Effector memory CD8-positive, alpha-beta T cell (primary cell): ENCODE data around the gene BOC.

Source experiments
- ATAC-seq: fragments of 150-1000 bp; cut with Tn5 transposase; replicated peaks from 2 replicates; pipeline ENCODE4 v1.10.0; 2021; ENCODE audit warnings: mild to moderate bottlenecking, moderate library complexity
- DNase-seq, 3 experiments: peaks; one replicate each; pipeline ENCODE4 v3.0.0; 2021
- H3K27ac Mint-ChIP-seq, 2 donors: one replicate each; pipeline ENCODE4 v1.8.0; 2022; ENCODE audit warnings: mild to moderate bottlenecking in 2 of 2, mixed read lengths in 2 of 2, moderate library complexity in 2 of 2
- H3K27me3 Mint-ChIP-seq, 2 donors: one replicate each; pipeline ENCODE4 v1.8.0; 2022; ENCODE audit warnings: mixed read lengths in 2 of 2
- H3K36me3 Mint-ChIP-seq: one replicate; pipeline ENCODE4 v1.8.0; 2022; ENCODE audit warnings: mild to moderate bottlenecking, moderate library complexity, mixed read lengths; ENCODE audit not compliant: insufficient read depth
- H3K4me1 Mint-ChIP-seq, 2 donors: one replicate each; pipeline ENCODE4 v1.8.0; 2022; ENCODE audit warnings: low read depth in 2 of 2, mixed read lengths in 2 of 2
- H3K4me3 Mint-ChIP-seq, 2 donors: one replicate each; pipeline ENCODE4 v1.8.0; 2022; ENCODE audit warnings: mild to moderate bottlenecking in 2 of 2, mixed read lengths in 2 of 2, moderate library complexity in 2 of 2
- H3K9me3 Mint-ChIP-seq, 2 donors: one replicate each; pipeline ENCODE4 v1.8.0; 2022; ENCODE audit warnings: mixed read lengths in 2 of 2

Gene BOC

DNA sequence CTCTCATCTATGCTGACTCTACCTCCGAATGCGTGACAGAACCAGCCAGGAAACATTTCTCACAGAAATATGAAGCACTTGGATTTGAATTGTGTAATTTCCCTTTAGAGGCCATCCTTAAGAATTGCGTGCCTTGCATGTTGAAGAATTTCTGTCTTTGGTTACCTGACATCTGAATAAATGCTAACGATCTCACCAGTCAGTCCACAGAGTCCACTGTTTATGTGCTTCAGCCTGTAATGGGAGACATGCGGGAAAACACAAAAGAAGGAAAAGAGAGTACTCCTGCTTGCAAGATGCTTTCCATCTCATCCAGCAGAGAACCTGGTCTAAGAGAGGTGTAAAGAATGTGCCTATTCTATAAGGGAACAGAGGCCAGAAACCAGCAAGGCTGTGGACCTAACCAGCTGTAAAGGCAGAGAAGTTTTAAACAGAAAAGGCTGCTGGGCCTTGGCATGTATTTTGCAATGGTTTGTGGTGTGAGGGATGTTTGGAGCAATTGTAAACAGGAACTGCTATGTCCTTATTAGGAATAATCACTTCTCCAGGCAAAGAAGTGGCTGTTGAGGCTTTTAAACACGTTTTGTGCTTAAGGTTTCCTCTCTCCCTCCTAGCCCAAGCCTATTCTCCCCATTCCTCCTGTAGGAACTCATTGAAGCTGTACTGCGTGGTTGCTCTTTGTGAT lies 36.4 kb upstream of the BOC start:
- no peaks in the 10 kb centered on the region for H3K36me3 Mint-ChIP-seq

DNA sequence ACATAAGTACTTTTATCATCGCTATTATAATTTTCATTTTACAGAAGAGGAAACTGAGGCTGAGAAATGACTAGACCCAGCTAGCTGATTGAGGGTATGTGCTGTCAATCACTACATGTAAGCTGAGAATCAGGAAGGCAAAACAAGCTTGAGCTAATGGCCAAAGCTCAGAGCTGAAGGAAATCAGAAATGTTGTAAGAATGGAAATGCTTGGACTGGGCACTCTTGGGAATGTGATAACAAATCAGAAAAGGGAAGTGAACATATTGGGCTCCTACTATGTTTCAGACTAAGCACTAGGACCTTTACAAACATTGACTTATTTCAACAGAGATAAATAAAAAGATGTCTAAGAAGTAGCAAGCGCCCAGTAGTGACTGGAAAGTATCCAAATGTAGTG lies 33.8 kb upstream of the BOC start:
- Mint-ChIP-seq H3K9me3 (no peaks in the 10 kb centered on the region), H3K27ac (no peak overlapping the region), H3K4me3 (no peak overlapping the region), H3K36me3 (no peaks in the 10 kb centered on the region), H3K27me3 (peaks cover under 1 to 7% of the 10 kb centered on the region in 2 donors), H3K4me1 (no peaks in the 10 kb centered on the region)
- no peak for ATAC-seq
- DNase-seq, result no peak

More for the DNA sequence above, 36.4 kb upstream of the BOC start:
- Mint-ChIP-seq H3K9me3 (no peaks in the 10 kb centered on the region), H3K4me1 (no peaks in the 10 kb centered on the region), H3K4me3 (no peak overlapping the region), H3K27me3 (peaks cover 7 to 10% of the 10 kb centered on the region in 2 donors), H3K27ac (no peak overlapping the region)
- ATAC-seq (no peak), DNase-seq (no peak)

DNA sequence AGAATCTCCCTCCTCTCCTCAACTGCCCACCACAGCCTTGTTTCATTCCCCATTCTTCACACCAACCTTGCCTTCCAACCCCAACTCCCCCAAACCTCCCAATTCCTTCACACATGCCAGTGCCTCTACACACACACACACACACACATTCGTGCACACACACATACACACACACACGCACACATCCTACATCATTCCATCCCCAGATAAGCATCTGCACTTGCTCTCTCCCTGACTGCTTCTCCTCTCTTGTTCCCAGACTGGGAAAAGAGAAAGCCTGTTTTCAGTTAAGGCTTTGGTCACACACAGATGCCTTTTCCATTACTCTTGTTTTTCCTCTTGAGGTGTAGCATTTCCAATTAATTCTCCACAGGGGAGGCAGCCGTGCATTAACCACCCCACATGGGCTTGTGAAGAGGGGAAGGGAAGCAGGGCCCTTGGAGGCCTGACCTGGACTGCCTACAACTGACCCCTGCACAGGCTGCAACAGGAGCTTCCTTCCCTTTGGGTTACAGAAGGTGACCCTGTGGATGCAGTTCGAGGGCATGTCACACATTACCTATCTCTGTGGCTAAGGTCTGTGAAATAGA lies 32.0 kb upstream of the BOC start:
- Mint-ChIP-seq H3K9me3 (no peaks in the 10 kb centered on the region), H3K4me3 (no peak overlapping the region), H3K27ac (no peak overlapping the region), H3K27me3 (peaks cover 0 to 16% of the 10 kb centered on the region in 2 donors), H3K4me1 (no peaks in the 10 kb centered on the region), H3K36me3 (no peaks in the 10 kb centered on the region)
- ATAC-seq (no peak), DNase-seq (no peak)

DNA sequence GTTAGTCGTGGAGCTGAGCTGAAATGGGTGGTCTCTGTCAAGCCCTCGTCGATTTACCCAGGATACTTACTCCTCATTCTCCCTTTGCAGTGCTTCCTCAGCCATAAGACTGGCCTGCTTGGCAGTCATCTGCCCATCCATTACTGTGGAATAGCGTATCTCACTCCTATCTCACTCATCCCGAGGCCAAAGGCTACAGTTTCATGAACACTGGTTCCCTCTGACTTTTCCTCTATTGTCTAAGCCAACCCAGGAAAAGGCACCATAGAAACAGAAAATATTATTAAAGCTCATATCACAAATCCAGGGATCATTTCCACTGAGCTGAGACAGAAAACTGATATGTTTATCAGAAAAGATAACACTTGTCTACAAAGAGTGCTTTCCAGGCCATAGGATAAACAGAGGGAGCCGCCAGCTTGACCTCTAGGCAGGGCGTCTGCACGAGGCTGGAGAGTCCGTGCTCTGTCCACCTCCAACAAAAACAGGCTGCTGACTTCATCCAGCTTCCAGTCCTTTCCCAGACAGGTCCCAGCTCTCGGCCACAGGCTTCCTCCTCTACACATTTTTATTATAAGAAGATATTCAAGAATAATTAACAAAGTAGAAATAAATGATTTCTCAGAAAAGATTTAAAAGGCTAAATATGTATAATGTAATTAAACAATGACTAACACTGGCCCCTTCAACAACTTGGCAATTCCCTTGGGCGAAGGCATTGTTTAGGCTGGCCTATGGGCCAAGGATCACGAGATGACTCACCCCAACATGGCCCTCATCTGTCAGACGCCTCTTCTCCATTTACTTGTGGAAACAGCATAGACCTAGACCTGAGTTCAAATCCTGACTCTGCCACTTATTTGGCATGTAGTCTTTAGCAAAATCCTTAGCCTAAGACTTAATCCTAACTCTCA lies 27.4 kb upstream of the BOC start:
- Mint-ChIP-seq H3K4me3 (no peak overlapping the region), H3K27me3 (peaks cover 11 to 27% of the 10 kb centered on the region in 2 donors), H3K36me3 (no peaks in the 10 kb centered on the region), H3K27ac (no peak overlapping the region), H3K4me1 (no peaks in the 10 kb centered on the region), H3K9me3 (no peaks in the 10 kb centered on the region)
- DNase-seq (no peak), ATAC-seq (no peak)

DNA sequence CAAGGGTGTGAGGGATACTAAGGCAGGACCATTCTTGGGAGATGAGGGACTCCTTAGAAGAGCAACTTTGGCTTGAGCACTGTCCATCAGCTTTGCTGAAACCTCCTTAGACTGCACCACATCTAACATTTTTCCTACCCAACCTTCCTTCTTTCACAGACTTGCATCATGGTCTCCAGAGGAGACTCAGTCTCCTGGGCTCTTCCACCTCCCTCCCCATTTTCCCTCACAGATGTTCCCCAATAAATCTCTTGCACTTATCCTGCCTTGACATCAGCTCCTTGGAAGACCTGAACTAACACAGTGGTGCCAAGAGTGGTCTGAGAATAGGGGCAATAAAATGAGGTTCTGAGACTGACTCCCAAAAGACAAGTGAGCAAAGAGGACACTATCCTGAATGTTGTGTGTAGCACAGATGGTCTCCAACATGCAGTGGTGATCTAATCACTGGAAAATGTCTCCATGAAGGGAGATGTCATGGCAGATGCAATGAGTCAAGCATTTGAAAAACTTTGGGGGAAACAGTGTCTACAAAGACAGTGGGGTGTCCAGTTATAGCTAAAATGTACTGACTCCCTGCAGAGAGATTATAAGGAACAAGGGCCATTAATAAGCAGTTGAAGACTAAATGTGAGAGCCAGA lies 26.0 kb upstream of the BOC start:
- Mint-ChIP-seq H3K4me1 (no peaks in the 10 kb centered on the region), H3K27me3 (peaks cover 11 to 27% of the 10 kb centered on the region in 2 donors), H3K27ac (no peak overlapping the region), H3K9me3 (no peaks in the 10 kb centered on the region), H3K36me3 (no peaks in the 10 kb centered on the region), H3K4me3 (no peak overlapping the region)
- ATAC-seq, result no peak
- DNase-seq, result no peak

DNA sequence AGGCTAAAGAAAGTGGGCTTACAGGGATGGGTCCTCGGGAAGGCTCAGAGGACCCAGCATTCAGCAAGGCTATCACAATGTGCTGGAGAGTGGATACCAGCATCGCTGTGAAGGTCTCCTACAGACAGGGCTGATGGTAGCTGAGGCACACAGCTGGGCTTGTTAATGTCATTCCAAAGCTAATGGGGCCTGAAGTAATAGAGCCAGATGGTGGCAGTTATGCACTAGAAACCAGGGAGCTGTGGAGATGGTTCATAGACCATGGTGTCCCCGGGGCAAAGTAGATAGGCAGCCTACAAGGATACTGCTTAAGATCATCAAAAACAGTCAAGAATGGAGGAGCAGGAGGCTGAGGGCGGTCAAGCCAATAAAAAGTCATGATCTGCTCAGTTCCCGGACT lies 24.8 kb upstream of the BOC start:
- H3K27ac Mint-ChIP-seq, result no peak overlapping the region
- no peaks in the 10 kb centered on the region for H3K36me3 Mint-ChIP-seq
- H3K27me3 Mint-ChIP-seq, result peaks cover 11 to 27% of the 10 kb centered on the region in 2 donors
- DNase-seq (no peak), ATAC-seq (no peak)
- H3K4me3 Mint-ChIP-seq, result no peak overlapping the region
- H3K9me3 Mint-ChIP-seq, result no peaks in the 10 kb centered on the region
- H3K4me1 Mint-ChIP-seq, result no peaks in the 10 kb centered on the region

DNA sequence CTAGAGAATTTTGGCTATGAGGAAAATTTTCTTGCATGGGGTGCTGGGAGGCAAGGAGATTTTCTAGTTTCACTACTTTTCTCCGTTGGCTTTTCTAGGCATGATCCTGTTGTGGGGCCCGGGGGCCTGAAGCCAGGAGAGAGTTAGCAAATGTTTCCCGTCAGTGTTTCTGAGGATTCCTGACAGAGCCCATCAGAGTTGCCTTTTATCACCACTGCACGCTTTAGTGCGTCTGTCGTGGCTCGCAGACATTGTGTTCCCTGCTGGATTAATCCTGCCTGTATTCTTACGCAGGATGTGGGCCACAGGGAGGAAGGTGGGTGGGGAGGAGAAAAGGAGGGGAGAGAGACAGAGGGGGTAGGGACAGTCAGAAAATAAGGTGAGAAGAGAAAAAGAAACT lies 18.1 kb upstream of the BOC start:
- no peak overlapping the region for H3K4me3 Mint-ChIP-seq
- DNase-seq, result no peak
- no peaks in the 10 kb centered on the region for H3K9me3 Mint-ChIP-seq
- H3K36me3 Mint-ChIP-seq, result no peaks in the 10 kb centered on the region
- H3K27me3 Mint-ChIP-seq, result peaks cover 0 to 5% of the 10 kb centered on the region in 2 donors
- ATAC-seq, result no peak
- H3K4me1 Mint-ChIP-seq, result no peaks in the 10 kb centered on the region
- no peak overlapping the region for H3K27ac Mint-ChIP-seq

DNA sequence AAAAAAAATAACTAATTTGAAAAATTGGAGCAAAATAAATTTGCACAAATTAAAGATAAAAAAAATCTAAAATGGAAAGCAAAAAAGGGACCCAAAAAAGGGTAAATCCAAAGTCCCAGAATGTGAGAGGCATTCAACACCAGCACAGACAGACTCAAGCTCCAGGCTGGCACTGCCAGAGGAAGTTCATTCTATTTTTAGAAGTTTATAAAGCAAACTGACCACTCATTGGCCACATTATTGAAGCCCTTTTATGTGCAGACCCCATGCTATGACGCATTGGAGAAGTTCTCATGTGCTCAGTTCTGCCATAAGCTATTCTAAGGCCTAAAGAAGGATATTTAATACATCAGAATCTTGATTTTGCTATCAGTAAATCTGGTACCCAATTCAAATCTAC lies 17.6 kb upstream of the BOC start:
- DNase-seq (no peak), ATAC-seq (no peak)
- no peaks in the 10 kb centered on the region for H3K4me1 Mint-ChIP-seq
- H3K4me3 Mint-ChIP-seq, result no peak overlapping the region
- H3K27ac Mint-ChIP-seq, result no peak overlapping the region
- H3K9me3 Mint-ChIP-seq, result no peaks in the 10 kb centered on the region
- no peaks in the 10 kb centered on the region for H3K36me3 Mint-ChIP-seq
- peaks cover 3 to 8% of the 10 kb centered on the region in 2 donors for H3K27me3 Mint-ChIP-seq

DNA sequence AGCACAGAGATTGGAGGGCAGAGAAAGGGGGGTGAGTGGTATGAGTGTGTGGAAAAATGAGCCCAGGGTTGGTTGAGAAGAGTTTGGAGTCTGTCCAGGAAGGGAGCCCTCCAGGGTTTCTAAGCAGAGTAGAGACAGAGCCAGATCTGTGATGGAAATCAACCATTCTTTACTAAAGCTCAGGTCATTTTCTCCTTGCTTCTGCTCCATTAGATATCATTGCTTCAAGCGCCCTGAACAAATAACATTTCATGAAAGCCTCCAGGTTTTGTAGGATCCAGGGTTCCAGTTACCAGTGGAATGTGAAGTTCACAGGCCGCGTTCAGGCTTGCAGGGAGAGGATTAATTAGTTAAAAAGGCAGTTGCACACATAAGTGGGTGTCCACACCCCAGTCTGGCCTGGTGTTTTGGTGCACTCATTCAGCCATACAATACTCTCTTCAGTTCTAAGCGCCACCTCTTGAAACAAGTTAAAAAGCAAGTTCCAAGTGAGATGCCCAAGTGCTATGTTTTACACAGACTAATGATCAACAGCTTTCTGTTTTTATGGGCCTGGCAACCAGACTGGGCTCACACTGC lies 16.4 kb upstream of the BOC start:
- Mint-ChIP-seq H3K4me1 (no peaks in the 10 kb centered on the region), H3K27ac (no peak overlapping the region), H3K9me3 (no peaks in the 10 kb centered on the region), H3K36me3 (no peaks in the 10 kb centered on the region), H3K4me3 (no peak overlapping the region), H3K27me3 (peaks cover 15 to 19% of the 10 kb centered on the region in 2 donors)
- DNase-seq, result no peak
- ATAC-seq, result no peak

DNA sequence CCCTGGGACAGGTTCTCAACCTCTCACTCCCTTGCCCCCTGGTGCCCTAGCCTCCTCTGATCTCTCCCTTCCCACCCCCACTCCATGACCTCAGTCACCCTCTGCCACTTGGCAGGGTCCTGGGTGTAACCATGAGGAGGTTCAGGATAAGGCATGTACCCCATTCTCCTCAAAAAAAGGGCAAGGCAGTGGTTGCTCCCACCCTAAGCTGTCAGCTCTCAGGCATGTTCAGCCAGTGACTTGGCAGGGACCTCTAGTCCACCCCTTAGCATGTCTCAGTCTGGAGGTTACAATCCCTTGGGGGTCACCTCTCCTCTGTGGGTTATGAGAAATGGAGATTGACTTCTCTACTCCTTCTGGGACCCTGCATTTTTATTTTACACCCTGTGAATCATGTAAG lies 11.0 kb upstream of the BOC start:
- no peaks in the 10 kb centered on the region for H3K4me1 Mint-ChIP-seq
- peaks cover 41 to 46% of the 10 kb centered on the region in 2 donors for H3K27me3 Mint-ChIP-seq
- no peak overlapping the region for H3K27ac Mint-ChIP-seq
- H3K9me3 Mint-ChIP-seq, result no peaks in the 10 kb centered on the region
- no peak for ATAC-seq
- DNase-seq, result no peak
- H3K36me3 Mint-ChIP-seq, result no peaks in the 10 kb centered on the region
- H3K4me3 Mint-ChIP-seq, result no peak overlapping the region

DNA sequence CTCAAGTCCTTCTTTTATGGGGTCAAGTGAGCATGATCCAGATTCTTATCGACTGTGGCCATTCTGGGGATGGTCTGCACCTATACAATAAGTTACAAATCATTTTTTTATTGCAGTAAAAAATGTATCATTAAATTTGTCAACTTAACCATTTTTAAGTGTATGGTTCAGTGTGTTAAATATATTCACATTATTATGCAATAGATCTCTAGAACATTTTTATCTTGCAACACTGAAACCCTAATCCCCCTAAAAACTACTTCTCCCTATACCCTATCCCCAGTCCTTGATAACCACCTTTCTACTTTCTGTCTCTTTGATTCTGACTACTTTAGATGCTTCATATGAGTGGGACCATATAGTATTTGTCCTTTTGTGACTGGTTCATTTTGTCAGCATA lies 10.4 kb upstream of the BOC start:
- Mint-ChIP-seq H3K36me3 (no peaks in the 10 kb centered on the region), H3K27ac (no peak overlapping the region), H3K4me1 (no peaks in the 10 kb centered on the region), H3K9me3 (no peaks in the 10 kb centered on the region), H3K27me3 (peaks cover 41 to 46% of the 10 kb centered on the region in 2 donors), H3K4me3 (no peak overlapping the region)
- no peak for DNase-seq
- no peak for ATAC-seq

DNA sequence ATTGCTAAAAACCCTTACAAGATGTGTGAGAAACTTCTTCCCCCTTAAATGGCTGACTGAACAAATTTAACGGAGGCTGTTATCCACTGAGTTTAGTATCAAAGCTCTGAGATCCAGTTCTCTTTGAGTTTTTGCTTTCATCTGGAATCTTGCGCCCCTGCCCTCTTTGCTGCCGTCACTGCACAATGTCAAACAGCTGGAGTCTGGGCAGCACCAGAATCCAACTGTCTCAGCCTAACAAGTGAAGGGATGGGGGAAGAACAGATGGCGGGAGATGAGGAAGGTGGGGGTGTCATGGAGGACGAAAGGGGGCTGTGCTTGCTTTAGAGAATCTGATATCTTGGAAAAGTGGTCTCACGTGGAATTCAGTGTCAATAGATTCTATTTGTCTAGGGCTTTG lies 7.0 kb upstream of the BOC start:
- H3K36me3 Mint-ChIP-seq, result no peaks in the 10 kb centered on the region
- DNase-seq, result no peak
- ATAC-seq, result no peak
- H3K4me1 Mint-ChIP-seq, result no peaks in the 10 kb centered on the region
- H3K27ac Mint-ChIP-seq, result no peak overlapping the region
- H3K9me3 Mint-ChIP-seq, result no peaks in the 10 kb centered on the region
- H3K4me3 Mint-ChIP-seq, result no peak overlapping the region
- peaks cover 63 to 68% of the 10 kb centered on the region in 2 donors for H3K27me3 Mint-ChIP-seq

DNA sequence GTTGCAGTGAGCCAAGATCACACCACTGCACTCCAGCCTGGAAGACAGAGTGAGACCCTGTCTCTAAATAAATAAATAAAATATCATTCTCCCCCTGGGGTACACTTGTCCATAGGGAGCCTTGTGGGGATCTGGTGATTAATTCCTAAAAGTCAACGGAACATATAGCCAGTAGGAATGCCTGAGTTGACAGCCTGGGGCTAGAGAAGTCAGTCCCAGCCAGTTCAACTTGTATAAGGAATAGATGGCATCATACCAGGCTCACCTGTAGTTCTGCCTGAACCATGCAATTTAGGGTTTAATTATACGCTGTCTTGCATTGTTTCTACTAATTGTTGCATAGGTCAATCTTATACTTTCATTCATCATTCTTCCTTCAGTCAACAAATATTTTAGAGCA lies 5.9 kb upstream of the BOC start:
- H3K27ac Mint-ChIP-seq, result no peak overlapping the region
- no peak for DNase-seq
- ATAC-seq, result no peak
- H3K9me3 Mint-ChIP-seq, result no peaks in the 10 kb centered on the region
- H3K27me3 Mint-ChIP-seq, result peaks cover 66 to 68% of the 10 kb centered on the region in 2 donors
- H3K36me3 Mint-ChIP-seq, result no peaks in the 10 kb centered on the region
- no peaks in the 10 kb centered on the region for H3K4me1 Mint-ChIP-seq
- no peak overlapping the region for H3K4me3 Mint-ChIP-seq
